ENCODE data around the gene NFIX.
A peak's percentile ranks its signal among the peaks of the same experiment; 100 is the strongest.

NFIX gene

GRCh38 chr19:13010038-13010991 is 15.0 kb downstream of the NFIX start:
- no peak for DNase-seq

GRCh38 chr19:13010992-13011652 is 15.8 kb downstream of the NFIX start:
- DNase-seq, result no peak

GRCh38 chr19:13011653-13012389 is 16.5 kb downstream of the NFIX start:
- no peak for DNase-seq

- DNase-seq, result no peak
These were observed 17.1 kb downstream of the NFIX start for GRCh38 chr19:13012390-13012689.

GRCh38 chr19:13012690-13013608 is 17.7 kb downstream of the NFIX start:
- DNase-seq, result no peak

- no peak for DNase-seq
These were observed 18.4 kb downstream of the NFIX start for GRCh38 chr19:13013649-13014048.

- no peak for DNase-seq
These were observed 19.0 kb downstream of the NFIX start for GRCh38 chr19:13014101-13014920.

GRCh38 chr19:13014921-13015280 is 19.6 kb downstream of the NFIX start:
- DNase-seq, result no peak

- no peak for DNase-seq
These were observed 20.3 kb downstream of the NFIX start for GRCh38 chr19:13015361-13016223.

GRCh38 chr19:13016245-13016627 is 21.0 kb downstream of the NFIX start:
- DNase-seq, result no peak

- DNase-seq, result no peak
These were observed 21.5 kb downstream of the NFIX start for GRCh38 chr19:13016628-13017305.

GRCh38 chr19:13017306-13018034 is 22.2 kb downstream of the NFIX start:
- DNase-seq, result no peak

GRCh38 chr19:13018035-13018914 is 23.0 kb downstream of the NFIX start:
- no peak for DNase-seq

GRCh38 chr19:13019332-13019731 is 24.1 kb downstream of the NFIX start:
- no peak for DNase-seq

GRCh38 chr19:13020002-13020414 is 24.7 kb downstream of the NFIX start:
- no peak for DNase-seq

- DNase-seq, result peak; percentile 79
These were observed 27.0 kb downstream of the NFIX start for GRCh38 chr19:13022111-13022858.

GRCh38 chr19:13022859-13023636 is 27.8 kb downstream of the NFIX start:
- DNase-seq, result peak; percentile 79

Measured in NCI-H2171 (cell line).